RWPE2 (cell line): ENCODE results near the gene SPARCL1.

ENCODE experiments used
- ATAC-seq: fragments of 200-7000 bp; cut with Tn5 transposase; 3 replicates; pipeline ENCODE4 v1.9.1; 2021; ENCODE audit warnings: low read depth
- DNase-seq: peaks from one replicate; pipeline ENCODE4 v3.0.0-alpha.2; 2020; ENCODE audit warnings: low spot score
- H3K27ac ChIP-seq: fragments of 450-650 bp; 2 replicates; pipeline ENCODE4 v1.5.1; 2017; ENCODE audit warnings: mild to moderate bottlenecking; ENCODE audit not compliant: poor library complexity, severe bottlenecking
- H3K27me3 ChIP-seq: fragments of 250-450 bp; sonication (Bioruptor Pico); 2 replicates; pipeline ENCODE4 v1.5.1; 2021; ENCODE audit warnings: mild to moderate bottlenecking, moderate library complexity; ENCODE audit not compliant: insufficient read depth, poor library complexity, severe bottlenecking
- H3K36me3 ChIP-seq: fragments of 250-450 bp; sonication (Bioruptor Pico); 2 replicates; pipeline ENCODE4 v1.5.1; 2020; ENCODE audit warnings: low read depth, mild to moderate bottlenecking, moderate library complexity
- H3K4me1 ChIP-seq: fragments of 250-450 bp; sonication (Bioruptor Pico); 2 replicates; pipeline ENCODE4 v1.5.1; 2021; ENCODE audit warnings: mild to moderate bottlenecking, moderate library complexity; ENCODE audit not compliant: insufficient read depth, poor library complexity, severe bottlenecking
- H3K4me3 ChIP-seq: fragments of 250-450 bp; sonication (Bioruptor Pico); 2 replicates; pipeline ENCODE4 v1.5.1; 2021; ENCODE audit warnings: mild to moderate bottlenecking, moderate library complexity; ENCODE audit not compliant: severe bottlenecking
- H3K9me3 ChIP-seq: fragments of 250-450 bp; sonication (Bioruptor Pico); 2 replicates; pipeline ENCODE4 v1.5.1; 2021; ENCODE audit warnings: mild to moderate bottlenecking, moderate library complexity; ENCODE audit not compliant: severe bottlenecking
- TF ChIP-seq, protein P1 (sequence below): fragments of 450-650 bp; IDR thresholded peaks from one replicate; pipeline ENCODE4 v1.5.1; 2017; ENCODE audit warnings: mild to moderate bottlenecking, moderate library complexity; ENCODE audit not compliant: poor library complexity, severe bottlenecking

Gene SPARCL1

DNA sequence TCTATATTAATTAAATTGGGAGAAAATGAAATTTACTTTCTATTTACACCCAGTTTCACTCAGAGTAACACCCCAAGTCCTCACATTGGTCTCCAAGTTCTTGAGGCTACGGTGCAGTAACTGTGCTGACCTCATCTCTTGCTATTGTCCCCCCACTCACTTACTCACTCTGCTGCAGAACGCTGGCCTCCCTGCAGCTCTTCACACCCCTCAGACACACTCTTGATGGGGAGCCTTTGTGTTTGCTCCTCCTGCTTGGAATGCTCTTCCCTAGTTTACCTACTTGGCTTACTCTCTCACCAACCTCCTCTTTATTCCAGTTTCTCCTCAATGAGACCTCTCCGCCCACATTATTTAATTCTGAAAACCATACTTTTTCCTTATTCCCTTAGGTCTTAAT lies 22.2 kb upstream of the SPARCL1 start:
- DNase-seq, result no peak
- no peak for ATAC-seq

DNA sequence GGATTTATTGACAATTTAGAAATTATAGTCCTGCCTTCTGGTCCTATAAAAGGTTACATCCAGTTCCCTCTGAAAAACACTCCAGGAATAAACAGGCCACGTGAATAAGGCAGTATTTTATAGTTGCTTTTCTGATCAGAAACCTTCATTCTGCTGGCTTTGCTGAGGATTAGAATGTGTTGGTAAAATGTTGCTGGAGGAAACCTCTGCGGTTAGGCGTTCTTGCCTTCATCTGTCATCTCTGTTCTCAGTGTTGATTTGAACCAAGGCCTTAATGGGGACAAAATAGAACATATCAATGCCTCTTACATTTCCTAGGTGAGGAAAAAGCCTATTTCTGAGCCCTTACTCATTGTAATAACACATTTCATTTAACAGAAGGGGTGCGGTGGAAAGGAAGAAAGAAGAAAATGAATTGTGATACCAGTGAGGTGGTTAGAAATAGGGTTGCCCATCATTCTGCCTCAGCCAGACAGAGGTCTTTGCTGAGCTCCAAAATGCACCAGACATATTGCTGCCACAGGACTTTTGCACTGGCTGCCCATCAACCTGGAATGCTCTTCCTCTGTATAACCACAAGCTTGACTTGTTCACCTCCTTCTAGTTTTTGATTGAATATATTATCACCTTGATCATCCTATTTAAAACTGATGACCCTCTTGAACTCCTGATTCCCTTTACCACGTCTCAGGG lies 18.0 kb upstream of the SPARCL1 start:
- TF ChIP-seq, protein P1, sequence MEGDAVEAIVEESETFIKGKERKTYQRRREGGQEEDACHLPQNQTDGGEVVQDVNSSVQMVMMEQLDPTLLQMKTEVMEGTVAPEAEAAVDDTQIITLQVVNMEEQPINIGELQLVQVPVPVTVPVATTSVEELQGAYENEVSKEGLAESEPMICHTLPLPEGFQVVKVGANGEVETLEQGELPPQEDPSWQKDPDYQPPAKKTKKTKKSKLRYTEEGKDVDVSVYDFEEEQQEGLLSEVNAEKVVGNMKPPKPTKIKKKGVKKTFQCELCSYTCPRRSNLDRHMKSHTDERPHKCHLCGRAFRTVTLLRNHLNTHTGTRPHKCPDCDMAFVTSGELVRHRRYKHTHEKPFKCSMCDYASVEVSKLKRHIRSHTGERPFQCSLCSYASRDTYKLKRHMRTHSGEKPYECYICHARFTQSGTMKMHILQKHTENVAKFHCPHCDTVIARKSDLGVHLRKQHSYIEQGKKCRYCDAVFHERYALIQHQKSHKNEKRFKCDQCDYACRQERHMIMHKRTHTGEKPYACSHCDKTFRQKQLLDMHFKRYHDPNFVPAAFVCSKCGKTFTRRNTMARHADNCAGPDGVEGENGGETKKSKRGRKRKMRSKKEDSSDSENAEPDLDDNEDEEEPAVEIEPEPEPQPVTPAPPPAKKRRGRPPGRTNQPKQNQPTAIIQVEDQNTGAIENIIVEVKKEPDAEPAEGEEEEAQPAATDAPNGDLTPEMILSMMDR, result no peak
- Histone ChIP-seq H3K9me3 (no peaks in the 10 kb centered on the region), H3K36me3 (no peaks in the 10 kb centered on the region), H3K4me3 (no peak overlapping the region), H3K27me3 (no peaks in the 10 kb centered on the region), H3K4me1 (no peaks in the 10 kb centered on the region), H3K27ac (no peak overlapping the region)
- DNase-seq (no peak), ATAC-seq (no peak)

More for the DNA sequence above, 22.2 kb upstream of the SPARCL1 start:
- Histone ChIP-seq H3K4me1 (no peaks in the 10 kb centered on the region), H3K9me3 (no peaks in the 10 kb centered on the region), H3K36me3 (no peaks in the 10 kb centered on the region), H3K27ac (no peak overlapping the region), H3K27me3 (no peaks in the 10 kb centered on the region), H3K4me3 (no peak overlapping the region)
- TF ChIP-seq, protein P1, result no peak

DNA sequence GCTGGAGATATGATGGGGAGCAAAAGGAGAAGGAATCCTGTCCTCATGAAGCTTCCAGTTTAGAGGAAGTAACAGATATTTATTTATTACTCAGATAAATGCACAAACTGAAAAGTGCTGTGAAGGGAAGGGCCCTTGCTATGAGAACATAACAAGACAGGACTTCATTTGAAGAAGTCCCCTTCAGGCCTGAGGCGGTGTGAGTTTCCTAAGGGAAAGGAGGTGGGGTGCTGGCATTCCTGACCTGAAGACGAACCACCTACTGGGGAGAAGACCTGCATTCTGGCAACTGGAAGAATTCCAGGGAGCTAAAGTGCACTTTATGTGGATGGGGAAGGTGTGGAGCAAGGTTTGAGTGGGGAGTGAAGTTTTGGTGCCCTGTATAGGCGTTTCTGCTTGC lies 15.9 kb upstream of the SPARCL1 start:
- DNase-seq, result no peak
- TF ChIP-seq, protein P1, result no peak
- Histone ChIP-seq H3K36me3 (no peaks in the 10 kb centered on the region), H3K4me1 (no peaks in the 10 kb centered on the region), H3K27ac (no peak overlapping the region), H3K9me3 (no peaks in the 10 kb centered on the region), H3K4me3 (no peak overlapping the region), H3K27me3 (no peaks in the 10 kb centered on the region)
- ATAC-seq, result no peak

DNA sequence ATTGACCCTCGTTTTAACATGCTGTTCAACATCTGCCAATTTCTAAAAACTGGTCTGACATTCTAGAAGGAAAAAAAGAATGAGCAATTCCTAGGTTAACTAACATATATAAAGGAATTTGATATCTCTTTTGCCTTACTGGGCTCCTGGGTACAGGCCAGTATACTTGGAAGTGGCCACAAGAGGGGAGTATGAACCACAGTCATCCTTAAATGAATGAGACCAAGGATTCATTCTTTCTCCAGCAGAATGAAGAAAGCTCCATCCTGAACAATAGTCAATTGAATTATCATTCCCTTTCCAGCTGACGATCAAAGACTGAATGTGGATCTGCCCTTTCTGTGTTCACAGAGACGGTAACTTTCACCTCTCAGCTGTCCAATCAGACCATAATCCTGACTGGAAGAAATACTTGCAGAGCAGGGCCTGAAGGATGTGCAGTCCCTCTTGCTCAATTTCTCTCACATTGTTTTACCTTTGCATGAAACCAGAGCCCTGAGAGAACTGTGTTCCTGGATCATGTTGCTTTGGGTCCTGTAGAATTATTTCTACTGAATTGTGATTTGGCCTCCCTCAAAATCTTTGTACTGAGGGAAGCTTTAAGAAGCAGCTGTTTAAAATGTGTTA lies 14.8 kb upstream of the SPARCL1 start:
- Histone ChIP-seq H3K27ac (no peak overlapping the region), H3K9me3 (no peaks in the 10 kb centered on the region), H3K36me3 (no peaks in the 10 kb centered on the region), H3K4me1 (no peaks in the 10 kb centered on the region), H3K4me3 (no peak overlapping the region), H3K27me3 (no peaks in the 10 kb centered on the region)
- ATAC-seq (peak; percentile 89), DNase-seq (no peak)
- TF ChIP-seq, protein P1, result peak; percentile 70
